CD14-positive monocyte (primary cell): ENCODE results near the gene BSPRY. TPM values are rescaled to one million over a fixed set of nuclear protein-coding genes. Genes with fewer than 3 reads are reported as not detected.

ENCODE experiments used
- DNase-seq, 3 donors: peaks; one replicate each; pipeline ENCODE4 v3.0.0-alpha.2; 2011 to 2022
- H2AFZ ChIP-seq: 2 replicates; pipeline ENCODE4 v1.6.0; 2012; ENCODE audit warnings: mild to moderate bottlenecking, low read depth, low read length, inconsistent platforms; ENCODE audit not compliant: insufficient read depth, poor library complexity, severe bottlenecking
- H3K27ac ChIP-seq, 2 donors: 1 replicate in 1 of 2; 2 replicates in 1 of 2; pipeline ENCODE4 v1.5.1; 2012 to 2013; ENCODE audit warnings: low read length in 2 of 2, control low read depth in 1 of 2, inconsistent platforms in 1 of 2, low read depth in 1 of 2, mild to moderate bottlenecking in 1 of 2
- H3K27me3 ChIP-seq, 2 donors: one replicate each; pipeline versions ENCODE4 v1.6.0 to v1.6.1; 2011 to 2013; ENCODE audit warnings: low read length in 2 of 2; ENCODE audit not compliant: control insufficient read depth in 2 of 2, insufficient read depth in 2 of 2
- H3K36me3 ChIP-seq, 2 donors: replicated peaks in 1 of 2; 1 replicate in 1 of 2; 2 replicates in 1 of 2; pipeline versions ENCODE4 v1.5.1 to v1.6.1; 2012 to 2013; ENCODE audit warnings: low read length in 2 of 2, control low read depth in 1 of 2, inconsistent platforms in 1 of 2, mild to moderate bottlenecking in 1 of 2; ENCODE audit not compliant: insufficient read depth in 2 of 2, control insufficient read depth in 1 of 2
- H3K4me1 ChIP-seq, 2 donors: 1 replicate in 1 of 2; 2 replicates in 1 of 2; pipeline versions ENCODE4 v1.5.1 to v1.6.1; 2012 to 2013; ENCODE audit warnings: low read length in 2 of 2, control low read depth in 1 of 2, inconsistent platforms in 1 of 2, mild to moderate bottlenecking in 1 of 2, moderate library complexity in 1 of 2; ENCODE audit not compliant: insufficient read depth in 2 of 2, control insufficient read depth in 1 of 2
- H3K4me2 ChIP-seq: replicated peaks from 2 replicates; pipeline ENCODE3; 2012; ENCODE audit warnings: low read length, moderate library complexity, mild to moderate bottlenecking; ENCODE audit not compliant: poor library complexity, severe bottlenecking; ENCODE audit errors: extremely low read depth
- H3K4me3 ChIP-seq, 3 experiments: fragments of 200-600 bp in 1 of 3; sonication (generic) in 1 of 3; replicated peaks in 1 of 3; 1 replicate in 2 of 3; 2 replicates in 1 of 3; pipeline ENCODE4 v1.5.1; 2011 to 2013; ENCODE audit warnings: low read length in 3 of 3, mild to moderate bottlenecking in 3 of 3, control low read depth in 2 of 3, low read depth in 2 of 3, inconsistent platforms in 1 of 3, moderate library complexity in 1 of 3
- H3K79me2 ChIP-seq: 2 replicates; pipeline ENCODE4 v1.6.0; 2012; ENCODE audit warnings: mild to moderate bottlenecking, control low read depth, inconsistent platforms, low read length, moderate library complexity; ENCODE audit not compliant: insufficient read depth
- H3K9ac ChIP-seq: 2 replicates; pipeline ENCODE4 v1.6.0; 2017; ENCODE audit warnings: low read length, mild to moderate bottlenecking; ENCODE audit not compliant: insufficient read depth, poor library complexity, severe bottlenecking
- H3K9me3 ChIP-seq, 2 donors: replicated peaks in 1 of 2; 1 replicate in 1 of 2; 2 replicates in 1 of 2; pipeline versions ENCODE4 v1.5.1 to v1.6.1; 2012 to 2013; ENCODE audit warnings: low read length in 2 of 2, control low read depth in 1 of 2; ENCODE audit not compliant: control insufficient read depth in 1 of 2, insufficient read depth in 1 of 2
- H4K20me1 ChIP-seq: 2 replicates; pipeline ENCODE4 v1.6.0; 2012; ENCODE audit warnings: mild to moderate bottlenecking, low read length, control low read depth, moderate library complexity; ENCODE audit not compliant: insufficient read depth
- H3K27ac Mint-ChIP-seq, 7 donors: one replicate each; pipeline ENCODE4 v1.8.0; 2020; ENCODE audit warnings: mild to moderate bottlenecking in 7 of 7, mixed read lengths in 7 of 7, moderate library complexity in 6 of 7, inconsistent platforms in 2 of 7
- H3K27me3 Mint-ChIP-seq, 3 donors: one replicate each; pipeline ENCODE4 v1.8.0; 2021 to 2022; ENCODE audit warnings: low read depth in 3 of 3, mild to moderate bottlenecking in 3 of 3, mixed read lengths in 3 of 3, moderate library complexity in 3 of 3, inconsistent platforms in 1 of 3
- H3K36me3 Mint-ChIP-seq, 2 donors: one replicate each; pipeline ENCODE4 v1.8.0; 2020; ENCODE audit warnings: mixed read lengths in 2 of 2, inconsistent platforms in 1 of 2, mild to moderate bottlenecking in 1 of 2
- H3K4me1 Mint-ChIP-seq: one replicate; pipeline ENCODE4 v1.8.0; 2020; ENCODE audit warnings: mild to moderate bottlenecking, mixed read lengths
- H3K4me3 Mint-ChIP-seq, 2 donors: one replicate each; pipeline ENCODE4 v1.8.0; 2020; ENCODE audit warnings: mild to moderate bottlenecking in 2 of 2, mixed read lengths in 2 of 2, moderate library complexity in 1 of 2
- H3K9me3 Mint-ChIP-seq, 7 donors: one replicate each; pipeline ENCODE4 v1.8.0; 2020 to 2022; ENCODE audit warnings: mixed read lengths in 7 of 7, mild to moderate bottlenecking in 6 of 7, moderate library complexity in 6 of 7, inconsistent platforms in 2 of 7
- WGBS: methylation state at CpG from one replicate; pipeline ENCODE4 v1.1.5; 2013; ENCODE audit warnings: missing lambda C conversion rate; ENCODE audit not compliant: insufficient coverage; 5-methylcytosine and 5-hydroxymethylcytosine counted together
- intact Hi-C, 2 donors: fragments of 100-400 bp; cut with micrococcal nuclease; formaldehyde crosslinking; loops; one replicate each; pipeline versions ENCODE4 v1.15.0 to v1.15.1; 2023
- polyA plus RNA-seq, 3 donors: library from polyadenylated mRNA; depleted of rRNA in 1 of 3; unstranded in 2 of 3; stranded (reverse) in 1 of 3; fragments of 300-500 nt in 2 of 3; fragments of >200 nt in 1 of 3; fragmentation: Illumina TruSeq in 2 of 3; gene quantifications; 1 replicate in 2 of 3; 2 replicates in 1 of 3; pipeline ENCODE4 v1.2.3, GENCODE V29; 2012 to 2021
- TF ChIP-seq, protein P1 (sequence below): fragments of 200-600 bp; IDR thresholded peaks from one replicate; pipeline ENCODE4 v1.8.0; 2022; ENCODE audit warnings: antibody characterized with exemption, mild to moderate bottlenecking

BSPRY gene
- polyA plus RNA-seq, 3 donors: 0.16 TPM; not detected in 2

DNA sequence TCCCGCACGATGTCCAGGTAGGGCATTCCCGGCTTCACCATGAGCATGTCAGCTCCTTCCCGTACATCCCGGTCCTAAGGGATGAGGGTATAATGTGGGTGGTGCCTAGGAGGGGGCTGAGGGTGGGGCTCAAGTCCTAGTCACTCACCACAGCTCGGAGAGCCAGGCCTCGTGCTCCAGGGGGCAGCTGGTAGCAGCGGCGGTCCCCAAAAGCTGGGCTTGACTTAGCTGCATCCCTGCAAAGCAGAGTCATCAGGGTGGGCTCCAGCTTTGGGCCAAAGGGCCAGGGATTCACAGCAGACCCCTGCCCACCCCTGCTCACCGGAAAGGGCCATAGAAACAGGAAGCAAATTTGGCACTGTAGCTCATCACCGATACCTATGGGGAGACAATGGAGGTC, 40.1 kb downstream of the BSPRY start:
- H3K4me3 ChIP-seq: no peak overlapping the region
- no peaks in the 10 kb centered on the region for H3K27me3 ChIP-seq
- TF ChIP-seq, protein P1, sequence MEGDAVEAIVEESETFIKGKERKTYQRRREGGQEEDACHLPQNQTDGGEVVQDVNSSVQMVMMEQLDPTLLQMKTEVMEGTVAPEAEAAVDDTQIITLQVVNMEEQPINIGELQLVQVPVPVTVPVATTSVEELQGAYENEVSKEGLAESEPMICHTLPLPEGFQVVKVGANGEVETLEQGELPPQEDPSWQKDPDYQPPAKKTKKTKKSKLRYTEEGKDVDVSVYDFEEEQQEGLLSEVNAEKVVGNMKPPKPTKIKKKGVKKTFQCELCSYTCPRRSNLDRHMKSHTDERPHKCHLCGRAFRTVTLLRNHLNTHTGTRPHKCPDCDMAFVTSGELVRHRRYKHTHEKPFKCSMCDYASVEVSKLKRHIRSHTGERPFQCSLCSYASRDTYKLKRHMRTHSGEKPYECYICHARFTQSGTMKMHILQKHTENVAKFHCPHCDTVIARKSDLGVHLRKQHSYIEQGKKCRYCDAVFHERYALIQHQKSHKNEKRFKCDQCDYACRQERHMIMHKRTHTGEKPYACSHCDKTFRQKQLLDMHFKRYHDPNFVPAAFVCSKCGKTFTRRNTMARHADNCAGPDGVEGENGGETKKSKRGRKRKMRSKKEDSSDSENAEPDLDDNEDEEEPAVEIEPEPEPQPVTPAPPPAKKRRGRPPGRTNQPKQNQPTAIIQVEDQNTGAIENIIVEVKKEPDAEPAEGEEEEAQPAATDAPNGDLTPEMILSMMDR: no peak
- intact Hi-C loops: no loop called here
- H3K4me1 Mint-ChIP-seq: peaks cover 23% of the 10 kb centered on the region
- no peak overlapping the region for H3K9ac ChIP-seq
- no peaks in the 10 kb centered on the region for H3K79me2 ChIP-seq
- H3K9me3 Mint-ChIP-seq: peaks cover 0 to 5% (median 0%) of the 10 kb centered on the region in 7 donors
- DNase-seq: no peak
- no peak overlapping the region for H3K27ac ChIP-seq
- WGBS: 98% methylated on average over 11 of the region's 11 CpGs
- H3K27ac Mint-ChIP-seq: no peak overlapping the region
- no peak overlapping the region for H2AFZ ChIP-seq
- no peak overlapping the region for H3K4me3 Mint-ChIP-seq
- H3K9me3 ChIP-seq: no peaks in the 10 kb centered on the region
- H3K36me3 ChIP-seq: peaks cover 56 to 71% of the 10 kb centered on the region in 2 donors
- H3K27me3 Mint-ChIP-seq: peaks cover 0 to 5% (median 0%) of the 10 kb centered on the region in 3 donors
- H4K20me1 ChIP-seq: no peaks in the 10 kb centered on the region
- H3K4me2 ChIP-seq: no peak overlapping the region
- H3K4me1 ChIP-seq: peaks cover 11 to 27% of the 10 kb centered on the region in 2 donors
- peaks cover 76 to 91% of the 10 kb centered on the region in 2 donors for H3K36me3 Mint-ChIP-seq

DNA sequence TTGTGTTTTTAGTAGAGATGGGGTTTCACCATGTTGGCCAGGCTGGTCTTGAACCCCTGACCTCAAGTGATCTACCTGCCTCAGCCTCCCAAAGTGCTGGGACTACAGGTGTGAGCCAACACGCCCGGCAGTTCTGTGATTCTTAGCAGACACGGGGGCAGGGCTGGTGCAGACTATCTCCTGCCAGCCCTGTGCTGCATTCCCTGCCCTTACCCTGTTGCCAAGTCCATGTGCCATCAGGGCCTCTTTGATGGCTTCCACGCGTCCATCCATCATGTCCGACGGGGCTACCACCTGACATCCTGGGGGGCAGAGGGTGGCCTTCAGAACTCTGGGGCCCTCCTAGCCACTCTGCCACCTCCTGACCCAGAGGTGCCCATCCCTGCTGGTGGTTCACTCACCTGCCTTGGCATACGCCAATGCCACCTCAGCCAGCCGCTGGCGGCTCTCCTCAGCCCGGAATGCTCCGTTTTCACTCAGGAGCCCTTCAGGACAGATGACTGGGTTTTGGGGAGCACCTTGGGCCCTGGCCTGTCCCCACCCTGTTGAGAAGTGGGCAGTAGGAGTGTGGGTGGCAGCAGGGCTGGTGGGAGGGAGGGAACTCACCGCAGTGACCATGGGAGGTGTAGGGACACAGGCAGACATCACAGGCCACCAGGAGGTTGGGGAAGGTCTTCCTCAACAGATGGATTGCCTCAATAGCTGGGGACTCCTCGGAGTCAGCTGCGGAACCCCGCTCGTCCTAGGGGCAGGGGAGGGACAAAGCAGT, 41.0 kb downstream of the BSPRY start:
- Histone ChIP-seq H3K4me2 (no peak overlapping the region), H3K9me3 (no peaks in the 10 kb centered on the region), H3K4me1 (peaks cover 11 to 18% of the 10 kb centered on the region in 2 donors), H2AFZ (no peak overlapping the region), H3K79me2 (peaks cover 6% of the 10 kb centered on the region), H3K36me3 (peaks cover 58 to 80% of the 10 kb centered on the region in 2 donors), H3K27ac (no peak overlapping the region), H4K20me1 (no peaks in the 10 kb centered on the region), H3K27me3 (no peaks in the 10 kb centered on the region), H3K9ac (no peak overlapping the region), H3K4me3 (no peak overlapping the region)
- Mint-ChIP-seq H3K4me3 (no peak overlapping the region), H3K36me3 (peaks cover 84 to 91% of the 10 kb centered on the region in 2 donors), H3K9me3 (peaks cover 0 to 5% (median 0%) of the 10 kb centered on the region in 7 donors), H3K4me1 (peaks cover 18% of the 10 kb centered on the region), H3K27me3 (peaks cover 0 to 5% (median 0%) of the 10 kb centered on the region in 3 donors), H3K27ac (peak overlapping the region in 1 of 7 donors; percentile 46)
- TF ChIP-seq, protein P1: no peak
- DNase-seq: no peak
- intact Hi-C loops: no loop called here
- WGBS: over 99% methylated on average over 13 of the region's 17 CpGs
